AML-193 (cell line): ENCODE data around the gene XAF1.
"Not testable (repeated sequence)": the region's sequence is repeated elsewhere in the genome, so short reads cannot be mapped to it uniquely, and the experiment has no call there.

ENCODE experiments used
- DNase-seq, 2 experiments: peaks; one replicate each; lab custom pipeline; 2025; lab: John Stamatoyannopoulos, UW

The XAF1 gene

GRCh38 chr17:6753546-6753945, 2.3 kb upstream of the XAF1 start:
- DNase-seq: no peak

- no peak for DNase-seq
Observed at GRCh38 chr17:6755281-6755680, 565 bp upstream of the XAF1 start.

- DNase-seq: peak in 1 of 2 experiments; percentile 0
Observed at GRCh38 chr17:6756425-6757031, 682 bp downstream of the XAF1 start.

GRCh38 chr17:6757747-6758146, 1.9 kb downstream of the XAF1 start:
- DNase-seq: no peak

- DNase-seq: no peak
Observed at GRCh38 chr17:6761779-6762178, 5.9 kb downstream of the XAF1 start.

GRCh38 chr17:6768447-6768846, 12.6 kb downstream of the XAF1 start:
- DNase-seq: no peak

GRCh38 chr17:6772016-6772415, 16.2 kb downstream of the XAF1 start:
- no peak for DNase-seq

- DNase-seq: not testable (repeated sequence)
Observed at GRCh38 chr17:6774906-6775305, 19.1 kb downstream of the XAF1 start.

- no peak for DNase-seq
Observed at GRCh38 chr17:6775871-6776405, 20.1 kb downstream of the XAF1 start, which contains the start of gene FBXO39. Gene FBXO39, plus strand, starts transcription at chr17:6776215. Its CDS starts 3,654 bp downstream, at chr17:6779869.

GRCh38 chr17:6779411-6779810, 23.6 kb downstream of the XAF1 start:
- no peak for DNase-seq

GRCh38 chr17:6780001-6780400, 24.2 kb downstream of the XAF1 start:
- DNase-seq: no peak

GRCh38 chr17:6780886-6781285, 25.0 kb downstream of the XAF1 start:
- no peak for DNase-seq

GRCh38 chr17:6782244-6782643, 26.4 kb downstream of the XAF1 start:
- DNase-seq: no peak

- no peak for DNase-seq
Observed at GRCh38 chr17:6786618-6787017, 30.8 kb downstream of the XAF1 start.

- no peak for DNase-seq
Observed at GRCh38 chr17:6787081-6787693, 31.3 kb downstream of the XAF1 start.

GRCh38 chr17:6789146-6789545, 33.3 kb downstream of the XAF1 start:
- DNase-seq: no peak

GRCh38 chr17:6793748-6794493, 38.1 kb downstream of the XAF1 start:
- no peak for DNase-seq

- DNase-seq: peak in 1 of 2 experiments; percentile 0
Observed at GRCh38 chr17:6796017-6796886, 40.4 kb downstream of the XAF1 start.

GRCh38 chr17:6796887-6797490, 41.1 kb downstream of the XAF1 start:
- DNase-seq: no peak

- DNase-seq: no peak
Observed at GRCh38 chr17:6797718-6798351, 42.0 kb downstream of the XAF1 start.

- no peak for DNase-seq
Observed at GRCh38 chr17:6799738-6800137, 43.9 kb downstream of the XAF1 start.
